HepG2 (cell line): ENCODE data around the gene ITGB2. TPM values are rescaled to one million over a fixed set of nuclear protein-coding genes. Genes with fewer than 3 reads are reported as not detected.
A peak's percentile ranks its signal among the peaks of the same experiment; 100 is the strongest.

Experiments used
- CEBPB ChIP-seq: IDR thresholded peaks from 2 replicates; pipeline ENCODE4 v1.6.1; 2011; ENCODE audit warnings: low read depth, low read length, improper control_type of control experiment, borderline replicate concordance
- ELF3 ChIP-seq: IDR thresholded peaks from 2 replicates; pipeline ENCODE4 v1.6.1; 2016; ENCODE audit warnings: missing genetic modification reagents, missing compliant biosample characterization
- ETV5 ChIP-seq: IDR thresholded peaks from 2 replicates; pipeline ENCODE4 v1.6.1; 2018; ENCODE audit warnings: missing biosample characterization, missing genetic modification reagents, inconsistent platforms, borderline replicate concordance
- FOXA1 ChIP-seq, 2 experiments: fragments of 450-650 bp in 1 of 2; sonication (generic) in 1 of 2; formaldehyde crosslinking in 1 of 2; IDR thresholded peaks; 2 replicates each; pipeline versions ENCODE4 v1.4.0 to v1.6.1; 2016 to 2020; ENCODE audit warnings: missing genetic modification reagents in 1 of 2
- FOXJ3 ChIP-seq: sonication (generic); formaldehyde crosslinking; IDR thresholded peaks from 2 replicates; pipeline ENCODE4 v1.4.0; 2020; ENCODE audit warnings: missing genetic modification reagents, mild to moderate bottlenecking, borderline replicate concordance
- KLF6 ChIP-seq: IDR thresholded peaks from 2 replicates; pipeline ENCODE4 v1.8.0; 2016; ENCODE audit warnings: missing biosample characterization, missing genetic modification reagents
- RFX1 ChIP-seq: fragments of 450-650 bp; IDR thresholded peaks from 2 replicates; pipeline ENCODE4 v1.6.1; 2017
- TEAD3 ChIP-seq: optimal IDR thresholded peaks from 2 replicates; pipeline ENCODE3; 2016; ENCODE audit warnings: borderline replicate concordance
- ZNF670 ChIP-seq: sonication (generic); formaldehyde crosslinking; IDR thresholded peaks from 2 replicates; pipeline ENCODE4 v1.8.0; 2022; ENCODE audit warnings: mild to moderate bottlenecking, missing genetic modification reagents, borderline replicate concordance
- polyA plus RNA-seq, 8 experiments: library from polyadenylated mRNA; depleted of rRNA in 3 of 8; stranded (reverse) in 7 of 8; unstranded in 1 of 8; fragments of >200 nt; fragmentation: Illumina TruSeq in 4 of 8; extraction: Trizol in 4 of 8; gene quantifications; 2 replicates each; pipeline versions ENCODE4 v1.2.1 to v1.2.3, GENCODE V29; 2011 to 2016; ENCODE audit warnings: low read depth in 4 of 8, missing spikeins in 1 of 8, mixed read lengths in 1 of 8; ENCODE audit not compliant: insufficient read depth in 1 of 8
- total RNA-seq, 5 experiments: library from RNA; depleted of rRNA; stranded (reverse); fragments of >200 nt; fragmentation: Illumina TruSeq; extraction: Trizol; gene quantifications; 2 replicates each; pipeline ENCODE4 v1.2.3, GENCODE V29; 2016; ENCODE audit warnings: low read depth in 1 of 5
- TF ChIP-seq, protein P1 (sequence below): fragments of 450-650 bp; IDR thresholded peaks from 2 replicates; pipeline ENCODE4 v1.6.1; 2017
- TF ChIP-seq, protein P2 (sequence below): sonication (generic); formaldehyde crosslinking; IDR thresholded peaks from 2 replicates; pipeline ENCODE4 v1.5.0; 2020; ENCODE audit warnings: mild to moderate bottlenecking, missing genetic modification reagents
- TF ChIP-seq, protein P3 (sequence below): sonication (generic); formaldehyde crosslinking; IDR thresholded peaks from 2 replicates; pipeline ENCODE4 v1.4.0; 2020; ENCODE audit warnings: missing genetic modification reagents, borderline replicate concordance
- TF ChIP-seq, protein P4 (sequence below): sonication (generic); formaldehyde crosslinking; IDR thresholded peaks from 2 replicates; pipeline ENCODE4 v1.4.0; 2020; ENCODE audit warnings: missing genetic modification reagents
- TF ChIP-seq, protein P5 (sequence below), 2 experiments: IDR thresholded peaks; 2 replicates each; pipeline ENCODE4 v1.6.1; 2011 to 2012; ENCODE audit warnings: low read length in 2 of 2, borderline replicate concordance in 1 of 2, low read depth in 1 of 2, mild to moderate bottlenecking in 1 of 2, moderate library complexity in 1 of 2

The ITGB2 gene
- total and polyA plus RNA-seq, 2 of the 13 experiments (the other 11 are each of a cell fraction or from before 2014, with no cell fraction given), result 4.2 to 18.0 TPM

DNA sequence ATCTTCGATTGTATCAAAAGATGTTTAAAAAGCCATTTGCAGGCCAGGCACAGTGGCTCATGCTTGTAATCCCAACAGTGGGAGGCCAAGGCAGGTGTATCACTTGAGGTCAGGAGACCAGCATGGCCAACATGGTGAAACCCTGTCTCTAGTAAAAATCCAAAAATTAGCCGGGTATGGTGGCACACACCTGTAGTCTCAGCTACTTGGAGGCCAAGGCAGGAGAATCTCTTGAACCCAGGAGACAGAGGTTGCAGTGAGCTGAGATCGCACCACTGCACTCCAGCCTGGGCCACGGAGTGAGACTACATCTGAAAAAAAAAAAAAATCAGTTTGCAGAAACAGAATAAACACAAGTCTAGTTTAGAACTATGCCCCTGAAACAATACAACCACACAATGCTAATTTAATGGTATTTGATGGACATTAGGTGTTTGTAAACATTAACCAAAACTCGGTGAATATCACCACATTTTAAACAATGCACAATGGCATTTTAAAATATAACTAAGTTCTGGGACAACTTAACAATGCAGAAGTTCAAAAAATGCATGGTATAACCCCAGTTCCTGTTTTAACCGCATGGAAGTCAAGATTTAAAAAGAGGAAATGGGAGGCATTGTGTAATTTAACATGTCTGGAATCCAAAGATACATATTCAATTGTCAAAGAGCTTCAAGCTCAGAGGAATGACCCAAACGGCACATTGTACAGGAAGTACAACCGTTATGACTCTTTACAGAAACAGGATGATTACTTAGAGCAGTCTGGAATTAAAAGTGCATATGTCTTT is 40.1 kb downstream of the ITGB2 start (continued):
- TF ChIP-seq ELF3 (CRISPR knock-in tag) (peak; percentile 65), ZNF670 (CRISPR knock-in tag) (peak; percentile 39; the same call in 1 of the 2 replicates), FOXJ3 (CRISPR knock-in tag) (no peak), FOXA1 (IDR thresholded peaks at IDR 0.05) (no peak), FOXA1 (CRISPR knock-in tag; IDR thresholded peaks at IDR 0.05) (no peak), CEBPB (no peak), KLF6 (CRISPR knock-in tag) (no peak), RFX1 (no peak), ETV5 (peak; percentile 77; the same call in 1 of the 2 replicates), TEAD3 (peak; percentile 43)
- TF ChIP-seq, protein P1, sequence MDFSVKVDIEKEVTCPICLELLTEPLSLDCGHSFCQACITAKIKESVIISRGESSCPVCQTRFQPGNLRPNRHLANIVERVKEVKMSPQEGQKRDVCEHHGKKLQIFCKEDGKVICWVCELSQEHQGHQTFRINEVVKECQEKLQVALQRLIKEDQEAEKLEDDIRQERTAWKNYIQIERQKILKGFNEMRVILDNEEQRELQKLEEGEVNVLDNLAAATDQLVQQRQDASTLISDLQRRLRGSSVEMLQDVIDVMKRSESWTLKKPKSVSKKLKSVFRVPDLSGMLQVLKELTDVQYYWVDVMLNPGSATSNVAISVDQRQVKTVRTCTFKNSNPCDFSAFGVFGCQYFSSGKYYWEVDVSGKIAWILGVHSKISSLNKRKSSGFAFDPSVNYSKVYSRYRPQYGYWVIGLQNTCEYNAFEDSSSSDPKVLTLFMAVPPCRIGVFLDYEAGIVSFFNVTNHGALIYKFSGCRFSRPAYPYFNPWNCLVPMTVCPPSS, result no peak
- TF ChIP-seq, protein P2, sequence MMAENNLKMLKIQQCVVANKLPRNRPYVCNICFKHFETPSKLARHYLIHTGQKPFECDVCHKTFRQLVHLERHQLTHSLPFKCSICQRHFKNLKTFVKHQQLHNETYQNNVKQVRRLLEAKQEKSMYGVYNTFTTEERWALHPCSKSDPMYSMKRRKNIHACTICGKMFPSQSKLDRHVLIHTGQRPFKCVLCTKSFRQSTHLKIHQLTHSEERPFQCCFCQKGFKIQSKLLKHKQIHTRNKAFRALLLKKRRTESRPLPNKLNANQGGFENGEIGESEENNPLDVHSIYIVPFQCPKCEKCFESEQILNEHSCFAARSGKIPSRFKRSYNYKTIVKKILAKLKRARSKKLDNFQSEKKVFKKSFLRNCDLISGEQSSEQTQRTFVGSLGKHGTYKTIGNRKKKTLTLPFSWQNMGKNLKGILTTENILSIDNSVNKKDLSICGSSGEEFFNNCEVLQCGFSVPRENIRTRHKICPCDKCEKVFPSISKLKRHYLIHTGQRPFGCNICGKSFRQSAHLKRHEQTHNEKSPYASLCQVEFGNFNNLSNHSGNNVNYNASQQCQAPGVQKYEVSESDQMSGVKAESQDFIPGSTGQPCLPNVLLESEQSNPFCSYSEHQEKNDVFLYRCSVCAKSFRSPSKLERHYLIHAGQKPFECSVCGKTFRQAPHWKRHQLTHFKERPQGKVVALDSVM (CRISPR knock-in tag), result peak; percentile 63
- TF ChIP-seq, protein P3, sequence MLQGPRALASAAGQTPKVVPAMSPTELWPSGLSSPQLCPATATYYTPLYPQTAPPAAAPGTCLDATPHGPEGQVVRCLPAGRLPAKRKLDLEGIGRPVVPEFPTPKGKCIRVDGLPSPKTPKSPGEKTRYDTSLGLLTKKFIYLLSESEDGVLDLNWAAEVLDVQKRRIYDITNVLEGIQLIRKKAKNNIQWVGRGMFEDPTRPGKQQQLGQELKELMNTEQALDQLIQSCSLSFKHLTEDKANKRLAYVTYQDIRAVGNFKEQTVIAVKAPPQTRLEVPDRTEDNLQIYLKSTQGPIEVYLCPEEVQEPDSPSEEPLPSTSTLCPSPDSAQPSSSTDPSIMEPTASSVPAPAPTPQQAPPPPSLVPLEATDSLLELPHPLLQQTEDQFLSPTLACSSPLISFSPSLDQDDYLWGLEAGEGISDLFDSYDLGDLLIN, result no peak
- TF ChIP-seq, protein P4, sequence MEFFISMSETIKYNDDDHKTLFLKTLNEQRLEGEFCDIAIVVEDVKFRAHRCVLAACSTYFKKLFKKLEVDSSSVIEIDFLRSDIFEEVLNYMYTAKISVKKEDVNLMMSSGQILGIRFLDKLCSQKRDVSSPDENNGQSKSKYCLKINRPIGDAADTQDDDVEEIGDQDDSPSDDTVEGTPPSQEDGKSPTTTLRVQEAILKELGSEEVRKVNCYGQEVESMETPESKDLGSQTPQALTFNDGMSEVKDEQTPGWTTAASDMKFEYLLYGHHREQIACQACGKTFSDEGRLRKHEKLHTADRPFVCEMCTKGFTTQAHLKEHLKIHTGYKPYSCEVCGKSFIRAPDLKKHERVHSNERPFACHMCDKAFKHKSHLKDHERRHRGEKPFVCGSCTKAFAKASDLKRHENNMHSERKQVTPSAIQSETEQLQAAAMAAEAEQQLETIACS (CRISPR knock-in tag), result no peak
- TF ChIP-seq, protein P5, sequence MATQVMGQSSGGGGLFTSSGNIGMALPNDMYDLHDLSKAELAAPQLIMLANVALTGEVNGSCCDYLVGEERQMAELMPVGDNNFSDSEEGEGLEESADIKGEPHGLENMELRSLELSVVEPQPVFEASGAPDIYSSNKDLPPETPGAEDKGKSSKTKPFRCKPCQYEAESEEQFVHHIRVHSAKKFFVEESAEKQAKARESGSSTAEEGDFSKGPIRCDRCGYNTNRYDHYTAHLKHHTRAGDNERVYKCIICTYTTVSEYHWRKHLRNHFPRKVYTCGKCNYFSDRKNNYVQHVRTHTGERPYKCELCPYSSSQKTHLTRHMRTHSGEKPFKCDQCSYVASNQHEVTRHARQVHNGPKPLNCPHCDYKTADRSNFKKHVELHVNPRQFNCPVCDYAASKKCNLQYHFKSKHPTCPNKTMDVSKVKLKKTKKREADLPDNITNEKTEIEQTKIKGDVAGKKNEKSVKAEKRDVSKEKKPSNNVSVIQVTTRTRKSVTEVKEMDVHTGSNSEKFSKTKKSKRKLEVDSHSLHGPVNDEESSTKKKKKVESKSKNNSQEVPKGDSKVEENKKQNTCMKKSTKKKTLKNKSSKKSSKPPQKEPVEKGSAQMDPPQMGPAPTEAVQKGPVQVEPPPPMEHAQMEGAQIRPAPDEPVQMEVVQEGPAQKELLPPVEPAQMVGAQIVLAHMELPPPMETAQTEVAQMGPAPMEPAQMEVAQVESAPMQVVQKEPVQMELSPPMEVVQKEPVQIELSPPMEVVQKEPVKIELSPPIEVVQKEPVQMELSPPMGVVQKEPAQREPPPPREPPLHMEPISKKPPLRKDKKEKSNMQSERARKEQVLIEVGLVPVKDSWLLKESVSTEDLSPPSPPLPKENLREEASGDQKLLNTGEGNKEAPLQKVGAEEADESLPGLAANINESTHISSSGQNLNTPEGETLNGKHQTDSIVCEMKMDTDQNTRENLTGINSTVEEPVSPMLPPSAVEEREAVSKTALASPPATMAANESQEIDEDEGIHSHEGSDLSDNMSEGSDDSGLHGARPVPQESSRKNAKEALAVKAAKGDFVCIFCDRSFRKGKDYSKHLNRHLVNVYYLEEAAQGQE (IDR thresholded peaks at IDR 0.05; ENCODE audit: borderline replicate concordance in 1 of 2, low read depth in 1 of 2, low read length in 2 of 2), result no peak
